A549 (cell line): ENCODE data around the gene GOLGA2.

Experiments used
- CEBPB ChIP-seq, 2 experiments: fragments of >200 bp in 1 of 2; sonication (Bioruptor Twin) in 1 of 2; formaldehyde crosslinking in 1 of 2; IDR thresholded peaks; 2 replicates each; pipeline ENCODE4 v1.6.1; 2012 to 2016
- CHD4 ChIP-seq: fragments of 200-600 bp; sonication (generic); IDR thresholded peaks from 2 replicates; pipeline ENCODE4 v1.6.1; 2016; ENCODE audit warnings: antibody characterized with exemption, mild to moderate bottlenecking, borderline replicate concordance
- CTCF ChIP-seq: fragments of >200 bp; sonication (Bioruptor Twin); formaldehyde crosslinking; IDR thresholded peaks from 3 replicates; pipeline ENCODE4 v1.5.1; 2016
- EP300 ChIP-seq, 2 experiments: fragments of >200 bp; sonication (Bioruptor Twin); formaldehyde crosslinking; IDR thresholded peaks; 2 replicates in 1 of 2; 3 replicates in 1 of 2; pipeline ENCODE4 v1.6.1; 2016 to 2017
- MAX ChIP-seq: IDR thresholded peaks from 2 replicates; pipeline ENCODE4 v1.6.1; 2012
- MYC ChIP-seq: IDR thresholded peaks from 2 replicates; pipeline ENCODE4 v1.6.1; 2012; ENCODE audit warnings: mild to moderate bottlenecking, inconsistent platforms, low read length, improper control_type of control experiment, borderline replicate concordance
- PBX3 ChIP-seq: IDR thresholded peaks from 2 replicates; pipeline ENCODE4 v1.6.1; 2012
- POLR2A ChIP-seq: IDR thresholded peaks from 2 replicates; pipeline ENCODE4 v1.6.1; 2012; ENCODE audit warnings: mild to moderate bottlenecking, low read length
- RAD21 ChIP-seq, 2 experiments: fragments of >200 bp in 1 of 2; sonication (Bioruptor Twin) in 1 of 2; formaldehyde crosslinking in 1 of 2; IDR thresholded peaks in 1 of 2; conservative IDR thresholded peaks in 1 of 2; 2 replicates in 1 of 2; 3 replicates in 1 of 2; pipeline ENCODE4 v1.6.1; 2012 to 2018; ENCODE audit warnings: inconsistent platforms in 1 of 2
- REST ChIP-seq: fragments of 200-600 bp; sonication (generic); IDR thresholded peaks from 2 replicates; pipeline ENCODE4 v1.6.1; 2016; ENCODE audit warnings: antibody characterized with exemption, mild to moderate bottlenecking, moderate library complexity

GRCh38 chr9:128250839-128251731 is 24.7 kb downstream of the GOLGA2 start:
- TF ChIP-seq REST, result no peak
- TF ChIP-seq CTCF, result no peak
- TF ChIP-seq CHD4, result no peak
- TF ChIP-seq MYC, result no peak
- TF ChIP-seq MAX, result no peak
- no peak for TF ChIP-seq PBX3
- TF ChIP-seq CEBPB (IDR thresholded peaks at IDR 0.05), result no peak
- TF ChIP-seq POLR2A, result no peak
- TF ChIP-seq RAD21 (conservative IDR thresholded peaks at IDR 0.05 in 1 of 2, IDR thresholded peaks at IDR 0.05 in 1 of 2), result no peak
- TF ChIP-seq EP300 (IDR thresholded peaks at IDR 0.05), result no peak
